Endothelial cell of umbilical vein (primary cell): Measurements from ENCODE around the gene DBT. TPM values are rescaled to one million over a fixed set of nuclear protein-coding genes. Genes with fewer than 3 reads are reported as not detected.
"Not testable (repeated sequence)": the region's sequence is repeated elsewhere in the genome, so short reads cannot be mapped to it uniquely, and the experiment has no call there.

ENCODE experiments used
- BruUV-seq: library from RNA; stranded (reverse); fragments of 400-500 nt; replicated peaks from 2 replicates; lab custom pipeline; 2021; lab: Mats Ljungman, UMichigan
- CTCF ChIA-PET: fragments of 300-600, 350-600 bp; sonication (Branson Sonifier 250); formaldehyde crosslinking; loops from one replicate; lab custom pipeline; 2021; ENCODE audit warnings: antibody characterized with exemption, inconsistent platforms; lab: Charles Lee
- POLR2A ChIA-PET: fragments of 300-600, 350-600 bp; sonication (Branson Sonifier 250); formaldehyde crosslinking; loops from one replicate; lab custom pipeline; 2021; ENCODE audit warnings: antibody characterized with exemption, inconsistent platforms; lab: Charles Lee
- DNase-seq: peaks from one replicate; pipeline ENCODE4 v3.0.0-alpha.2; 2011; ENCODE audit warnings: low read depth, low spot score
- FAIRE-seq: peaks from 2 replicates; lab custom pipeline; 2011; peaks lifted over from hg19 to GRCh38; lab: Jason Lieb, UNC
- H2AFZ ChIP-seq: 2 replicates; pipeline ENCODE4 v1.6.0; 2012; ENCODE audit warnings: low read depth, low read length, control low read depth, inconsistent platforms
- H3K27ac ChIP-seq: 2 replicates; pipeline ENCODE4 v1.5.1; 2011; ENCODE audit warnings: low read depth, mild to moderate bottlenecking, control low read depth, low read length, moderate library complexity; ENCODE audit not compliant: insufficient read depth
- H3K27me3 ChIP-seq, 2 experiments: 2 replicates each; pipeline versions ENCODE4 v1.6.0 to v1.6.1; 2011; ENCODE audit warnings: low read length in 2 of 2, mixed read lengths in 1 of 2; ENCODE audit not compliant: control insufficient read depth in 2 of 2, insufficient read depth in 2 of 2
- H3K36me3 ChIP-seq, 2 experiments: 2 replicates in 1 of 2; 3 replicates in 1 of 2; pipeline ENCODE4 v1.5.1; 2011; ENCODE audit warnings: low read length in 2 of 2, mild to moderate bottlenecking in 1 of 2, moderate library complexity in 1 of 2; ENCODE audit not compliant: control insufficient read depth in 2 of 2, insufficient read depth in 2 of 2; ENCODE audit errors: extremely low read depth in 1 of 2
- H3K4me1 ChIP-seq: 3 replicates; pipeline ENCODE4 v1.5.1; 2011; ENCODE audit warnings: mild to moderate bottlenecking, low read length; ENCODE audit not compliant: control insufficient read depth, insufficient read depth; ENCODE audit errors: extremely low read depth
- H3K4me2 ChIP-seq: 2 replicates; pipeline ENCODE4 v1.6.1; 2011; ENCODE audit warnings: low read length, control low read depth, mixed read lengths; ENCODE audit not compliant: insufficient read depth
- H3K4me3 ChIP-seq, 3 experiments: fragments of 200-600 bp in 1 of 3; sonication (generic), shearing (Covaris generic) in 1 of 3; replicated peaks in 1 of 3; 2 replicates each; pipeline ENCODE4 v1.5.1; 2011 to 2016; ENCODE audit warnings: control low read depth in 3 of 3, low read length in 3 of 3, mild to moderate bottlenecking in 2 of 3, inconsistent platforms in 1 of 3, low read depth in 1 of 3, moderate library complexity in 1 of 3; ENCODE audit not compliant: insufficient read depth in 1 of 3
- H3K79me2 ChIP-seq: 2 replicates; pipeline ENCODE4 v1.6.0; 2012; ENCODE audit warnings: low read length, inconsistent platforms; ENCODE audit not compliant: control insufficient read depth, insufficient read depth
- H3K9ac ChIP-seq: replicated peaks from 2 replicates; pipeline ENCODE3; 2011; ENCODE audit warnings: low read length, control low read depth; ENCODE audit not compliant: insufficient read depth; ENCODE audit errors: extremely low read depth
- H3K9me1 ChIP-seq: replicated peaks from 3 replicates; pipeline ENCODE4 v1.6.0; 2011; ENCODE audit warnings: mild to moderate bottlenecking, low read length; ENCODE audit not compliant: control insufficient read depth, insufficient read depth; ENCODE audit errors: extremely low read depth
- H3K9me3 ChIP-seq: replicated peaks from 2 replicates; pipeline ENCODE4 v1.5.1; 2012; ENCODE audit warnings: low read length, inconsistent platforms; ENCODE audit not compliant: control insufficient read depth, insufficient read depth
- H4K20me1 ChIP-seq: replicated peaks from 2 replicates; pipeline ENCODE3; 2011; ENCODE audit warnings: mild to moderate bottlenecking, low read length; ENCODE audit not compliant: control insufficient read depth, insufficient read depth; ENCODE audit errors: extremely low read depth
- EZH2 ChIP-seq: IDR thresholded peaks from 2 replicates; pipeline ENCODE4 v1.6.1; 2012; ENCODE audit warnings: borderline replicate concordance, low read depth, mild to moderate bottlenecking, moderate library complexity, low read length, inconsistent platforms; ENCODE audit not compliant: severe bottlenecking
- FOS ChIP-seq: IDR thresholded peaks from 2 replicates; pipeline ENCODE4 v1.6.1; 2011; ENCODE audit warnings: mild to moderate bottlenecking, low read length, moderate library complexity, borderline replicate concordance; ENCODE audit not compliant: insufficient read depth
- GATA2 ChIP-seq: IDR thresholded peaks from 2 replicates; pipeline ENCODE4 v1.7.0; 2011; ENCODE audit warnings: low read depth, mild to moderate bottlenecking, moderate library complexity, mixed read lengths, low read length; ENCODE audit not compliant: insufficient read length, insufficient read depth
- JUN ChIP-seq: IDR thresholded peaks from 2 replicates; pipeline ENCODE4 v1.6.1; 2011; ENCODE audit warnings: borderline replicate concordance, low read depth; ENCODE audit not compliant: insufficient read length, insufficient read depth
- MYC ChIP-seq: IDR thresholded peaks from one replicate; pipeline ENCODE4 v1.6.1; 2011; ENCODE audit warnings: mild to moderate bottlenecking, low read depth, low read length
- POLR2A ChIP-seq: IDR thresholded peaks from 2 replicates; pipeline ENCODE4 v1.6.1; 2012; ENCODE audit warnings: low read depth, mild to moderate bottlenecking, control low read depth, low read length
- POLR2AphosphoS5 ChIP-seq: IDR thresholded peaks from 2 replicates; pipeline ENCODE4 v1.6.1; 2012; ENCODE audit warnings: low read depth, mild to moderate bottlenecking, control low read depth, low read length, moderate library complexity; ENCODE audit not compliant: insufficient read depth
- dilution Hi-C: fragments of 300-500 bp; cut with MboI; formaldehyde crosslinking; loops from one replicate; pipeline ENCODE4 v1.15.0; 2019; ENCODE audit warnings: low sequenced_read_pairs; ENCODE audit not compliant: extremely low pct_ligation_motif_present
- intact Hi-C: fragments of 100-400 bp; cut with micrococcal nuclease; formaldehyde crosslinking; loops from one replicate; pipeline ENCODE4 v1.10.0; 2022
- polyA plus RNA-seq, 4 experiments: library from polyadenylated mRNA; depleted of rRNA in 3 of 4; stranded (reverse) in 3 of 4; unstranded in 1 of 4; fragments of >200 nt; gene quantifications; 2 replicates each; pipeline versions ENCODE4 v1.2.1 to v1.2.3, GENCODE V29; 2011 to 2012; ENCODE audit warnings: missing spikeins in 1 of 4
- total RNA-seq: library from RNA; stranded (reverse); gene quantifications from 2 replicates; pipeline ENCODE4 v1.2.3, GENCODE V29; 2021
- TF ChIP-seq, protein P1 (sequence below), 2 donors: IDR thresholded peaks; 1 replicate in 1 of 2; 2 replicates in 1 of 2; pipeline ENCODE4 v1.5.1; 2011; ENCODE audit warnings: low read length in 2 of 2, mild to moderate bottlenecking in 2 of 2, moderate library complexity in 2 of 2, control low read depth in 1 of 2, inconsistent platforms in 1 of 2, low read depth in 1 of 2; ENCODE audit not compliant: insufficient read depth in 1 of 2; ENCODE audit errors: extremely low read depth in 1 of 2
- TF ChIP-seq, protein P2 (sequence below): IDR thresholded peaks from 2 replicates; pipeline ENCODE4 v1.6.1; 2011; ENCODE audit not compliant: insufficient read depth, insufficient read length

The DBT gene
- total and polyA plus RNA-seq, 2 donors (not counting 3 experiments of a cell fraction or from before 2014, with no cell fraction given), result 1.6 to 7.9 TPM

DNA sequence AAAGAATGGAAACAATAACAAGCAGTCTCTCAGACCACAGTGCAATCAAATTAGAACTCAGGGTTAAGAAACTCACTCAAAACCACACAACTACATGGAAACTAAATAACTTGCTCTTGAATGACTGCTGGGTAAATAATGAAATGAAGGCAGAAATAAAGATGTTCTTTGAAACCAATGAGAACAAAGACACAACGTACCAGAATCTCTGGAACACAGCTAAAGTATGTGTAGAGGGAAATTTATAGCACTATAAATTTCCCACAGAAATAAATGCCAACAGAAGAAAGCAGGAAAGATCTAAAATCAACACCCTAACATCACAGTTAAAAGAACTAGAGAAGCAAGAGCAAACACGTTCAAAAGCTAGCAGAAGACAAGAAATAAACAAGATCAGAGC is 46.9 kb downstream of the DBT start:
- H3K4me1 ChIP-seq, H3K9me1 ChIP-seq, H3K4me3 ChIP-seq, dilution Hi-C loops, H3K27ac ChIP-seq, H3K9me3 ChIP-seq, POLR2A ChIA-PET, H3K36me3 ChIP-seq, H3K4me2 ChIP-seq, H4K20me1 ChIP-seq, BruUV-seq, FAIRE-seq, H3K27me3 ChIP-seq, H2AFZ ChIP-seq, H3K9ac ChIP-seq, H3K79me2 ChIP-seq, CTCF ChIA-PET, intact Hi-C loops, DNase-seq: not testable (repeated sequence)

DNA sequence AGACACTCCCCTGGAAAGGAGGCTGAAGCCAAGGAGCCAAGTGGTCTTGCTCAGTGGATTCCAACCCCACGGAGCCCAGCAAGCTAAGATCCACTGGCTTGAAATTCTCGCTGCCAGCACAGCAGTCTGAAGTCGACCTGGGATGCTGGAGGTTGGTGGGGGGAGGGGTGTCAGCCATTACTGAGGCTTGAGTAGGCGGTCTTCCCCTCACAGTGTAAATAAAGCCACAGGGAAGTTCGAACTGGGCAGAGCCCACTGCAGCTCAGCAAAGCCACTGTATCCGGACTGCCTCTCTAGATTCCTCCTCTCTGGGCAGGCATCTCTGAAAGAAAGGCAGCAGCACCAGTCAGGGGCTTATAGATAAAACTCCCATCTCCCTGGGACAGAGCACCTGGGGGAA is 49.6 kb downstream of the DBT start:
- H4K20me1 ChIP-seq, H3K9ac ChIP-seq, intact Hi-C loops, H2AFZ ChIP-seq, POLR2A ChIA-PET, dilution Hi-C loops, H3K4me1 ChIP-seq, FAIRE-seq, H3K36me3 ChIP-seq, H3K9me3 ChIP-seq, H3K27me3 ChIP-seq, DNase-seq, H3K27ac ChIP-seq, H3K9me1 ChIP-seq, BruUV-seq, H3K4me2 ChIP-seq, H3K79me2 ChIP-seq, H3K4me3 ChIP-seq: not testable (repeated sequence)
- CTCF ChIA-PET, result interaction anchor here (1.1 kb wide), 1 partner anchor 12 kb away, joined by 3 read pairs; no protein-coding TSS in a partner anchor

DNA sequence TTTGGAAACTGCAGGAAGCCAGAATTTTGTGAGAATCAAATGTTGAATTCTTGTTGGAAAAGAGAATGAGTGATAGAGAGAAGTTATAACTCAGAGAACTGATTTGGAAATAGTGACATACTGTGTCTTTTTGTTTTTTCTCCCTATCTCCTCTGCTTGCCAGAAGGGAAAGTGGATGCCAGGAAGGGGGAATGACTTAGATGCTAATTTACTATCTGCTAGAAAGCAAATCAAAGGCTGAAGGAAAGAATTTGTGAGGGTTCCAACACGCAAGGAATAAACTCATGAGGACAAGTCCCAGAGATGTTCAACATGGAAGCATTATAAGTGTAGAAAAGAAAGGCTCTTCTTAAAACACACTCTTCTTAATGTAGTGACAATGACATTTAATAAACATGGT is 51.0 kb downstream of the DBT start:
- Histone ChIP-seq H3K36me3 (peaks cover 0 to 2% of the 10 kb centered on the region in 2 experiments), H3K9ac (no peak overlapping the region), H3K79me2 (no peaks in the 10 kb centered on the region), H3K27ac (no peak overlapping the region), H3K4me3 (no peak overlapping the region), H4K20me1 (no peaks in the 10 kb centered on the region), H3K4me1 (no peaks in the 10 kb centered on the region), H2AFZ (no peak overlapping the region), H3K9me1 (no peaks in the 10 kb centered on the region), H3K4me2 (no peak overlapping the region), H3K27me3 (no peaks in the 10 kb centered on the region), H3K9me3 (no peaks in the 10 kb centered on the region)
- FAIRE-seq (no peak), DNase-seq (no peak)
- TF ChIP-seq, protein P1, sequence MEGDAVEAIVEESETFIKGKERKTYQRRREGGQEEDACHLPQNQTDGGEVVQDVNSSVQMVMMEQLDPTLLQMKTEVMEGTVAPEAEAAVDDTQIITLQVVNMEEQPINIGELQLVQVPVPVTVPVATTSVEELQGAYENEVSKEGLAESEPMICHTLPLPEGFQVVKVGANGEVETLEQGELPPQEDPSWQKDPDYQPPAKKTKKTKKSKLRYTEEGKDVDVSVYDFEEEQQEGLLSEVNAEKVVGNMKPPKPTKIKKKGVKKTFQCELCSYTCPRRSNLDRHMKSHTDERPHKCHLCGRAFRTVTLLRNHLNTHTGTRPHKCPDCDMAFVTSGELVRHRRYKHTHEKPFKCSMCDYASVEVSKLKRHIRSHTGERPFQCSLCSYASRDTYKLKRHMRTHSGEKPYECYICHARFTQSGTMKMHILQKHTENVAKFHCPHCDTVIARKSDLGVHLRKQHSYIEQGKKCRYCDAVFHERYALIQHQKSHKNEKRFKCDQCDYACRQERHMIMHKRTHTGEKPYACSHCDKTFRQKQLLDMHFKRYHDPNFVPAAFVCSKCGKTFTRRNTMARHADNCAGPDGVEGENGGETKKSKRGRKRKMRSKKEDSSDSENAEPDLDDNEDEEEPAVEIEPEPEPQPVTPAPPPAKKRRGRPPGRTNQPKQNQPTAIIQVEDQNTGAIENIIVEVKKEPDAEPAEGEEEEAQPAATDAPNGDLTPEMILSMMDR (IDR thresholded peaks at IDR 0.05; ENCODE audit: extremely low read depth in 1 of 2, insufficient read depth in 1 of 2, low read depth in 1 of 2, low read length in 2 of 2), result no peak
- TF ChIP-seq POLR2A, result no peak
- TF ChIP-seq POLR2AphosphoS5, result no peak
- TF ChIP-seq, protein P2, sequence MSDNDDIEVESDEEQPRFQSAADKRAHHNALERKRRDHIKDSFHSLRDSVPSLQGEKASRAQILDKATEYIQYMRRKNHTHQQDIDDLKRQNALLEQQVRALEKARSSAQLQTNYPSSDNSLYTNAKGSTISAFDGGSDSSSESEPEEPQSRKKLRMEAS, result no peak
- TF ChIP-seq GATA2, result no peak
- TF ChIP-seq MYC, result no peak
- TF ChIP-seq JUN, result no peak
- TF ChIP-seq EZH2, result no peak
- no peak for TF ChIP-seq FOS
- BruUV-seq, result no TSS peak
- ChIA-PET CTCF (no interaction called here), POLR2A (no interaction called here)
- dilution Hi-C loops (no loop called here), intact Hi-C loops (no loop called here)
